Activated CD8-positive, alpha-beta memory T cell treated with anti-CD3 and anti-CD28 coated beads, Interleukin-2, amount 50 U/mL, for 48 hours (primary cell): ENCODE measurements around the gene KCNK15.
"Not testable (repeated sequence)": the region's sequence is repeated elsewhere in the genome, so short reads cannot be mapped to it uniquely, and the experiment has no call there.

Experiments used
- DNase-seq: peaks from one replicate; pipeline ENCODE4 v3.0.0-alpha.2; 2020

KCNK15 gene

DNA sequence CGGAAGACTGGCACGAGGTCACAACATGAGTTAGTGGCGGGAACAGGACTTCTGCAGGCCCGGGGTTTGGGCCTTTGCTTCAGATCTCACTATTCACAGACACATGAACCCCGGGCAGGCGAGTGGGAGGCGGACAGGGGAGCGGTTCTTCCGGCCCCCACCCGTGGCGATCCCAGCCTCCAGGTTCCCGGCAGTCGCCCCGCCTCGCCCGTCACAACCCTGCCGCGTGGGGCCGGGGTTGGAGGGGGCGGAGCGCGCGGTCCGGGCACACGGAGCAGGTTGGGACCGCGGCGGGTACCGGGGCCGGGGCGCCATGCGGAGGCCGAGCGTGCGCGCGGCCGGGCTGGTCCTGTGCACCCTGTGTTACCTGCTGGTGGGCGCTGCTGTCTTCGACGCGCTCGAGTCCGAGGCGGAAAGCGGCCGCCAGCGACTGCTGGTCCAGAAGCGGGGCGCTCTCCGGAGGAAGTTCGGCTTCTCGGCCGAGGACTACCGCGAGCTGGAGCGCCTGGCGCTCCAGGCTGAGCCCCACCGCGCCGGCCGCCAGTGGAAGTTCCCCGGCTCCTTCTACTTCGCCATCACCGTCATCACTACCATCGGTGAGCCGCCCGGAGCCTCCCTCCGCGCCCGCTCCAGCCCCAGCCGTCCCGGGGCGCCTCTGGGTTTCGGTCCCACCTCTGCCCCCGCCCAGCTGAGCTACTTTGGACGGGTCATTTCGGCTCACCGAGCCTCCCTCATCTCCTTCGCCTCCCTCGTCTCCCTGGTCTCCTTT, at the start of gene KCNK15:
Gene KCNK15 (plus strand): TSS at position 268 of the 769 bp plus-strand sequence. CDS start 46 bp downstream, at position 314.
- peak; percentile 70 for DNase-seq

DNA sequence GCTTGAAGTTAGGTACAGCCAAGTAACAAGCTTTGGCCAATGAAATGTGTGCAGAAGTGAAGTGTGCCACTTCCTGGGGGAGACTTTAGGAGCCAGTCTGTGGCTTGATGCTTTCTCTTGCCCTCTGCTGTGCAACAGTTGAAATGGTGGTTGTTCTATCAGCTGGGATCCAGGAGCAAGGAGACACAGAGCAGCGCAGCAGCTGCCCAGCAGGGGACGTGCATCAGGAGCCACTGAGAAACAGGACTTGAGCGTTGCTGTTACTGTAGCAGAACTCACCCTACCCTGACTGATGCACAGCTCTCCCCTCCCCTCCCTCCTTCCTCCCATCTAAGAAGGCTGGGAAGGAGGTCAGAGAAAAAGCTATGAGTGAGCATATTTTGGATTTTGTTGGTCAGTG, 49.4 kb upstream of the KCNK15 start:
- DNase-seq = no peak

DNA sequence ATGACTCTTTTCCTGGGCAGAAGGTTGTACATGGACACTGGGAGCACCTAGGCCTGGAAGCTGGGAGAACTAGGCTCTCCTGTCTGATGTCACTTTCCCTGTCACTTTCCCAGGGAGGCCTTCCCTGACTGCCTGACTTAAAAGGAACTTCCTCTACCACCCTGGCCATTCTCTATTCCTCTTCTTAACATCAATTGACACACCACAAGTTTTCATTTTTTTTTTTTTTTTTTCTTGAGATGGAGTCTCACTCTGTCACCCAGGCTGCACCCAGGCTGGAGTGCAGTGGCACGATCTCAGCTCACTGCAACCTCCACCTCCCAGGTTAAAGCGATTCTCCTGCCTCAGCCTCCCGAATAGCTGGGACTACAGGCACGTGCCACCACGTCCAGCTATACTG, 48.6 kb upstream of the KCNK15 start:
- DNase-seq = not testable (repeated sequence)

DNA sequence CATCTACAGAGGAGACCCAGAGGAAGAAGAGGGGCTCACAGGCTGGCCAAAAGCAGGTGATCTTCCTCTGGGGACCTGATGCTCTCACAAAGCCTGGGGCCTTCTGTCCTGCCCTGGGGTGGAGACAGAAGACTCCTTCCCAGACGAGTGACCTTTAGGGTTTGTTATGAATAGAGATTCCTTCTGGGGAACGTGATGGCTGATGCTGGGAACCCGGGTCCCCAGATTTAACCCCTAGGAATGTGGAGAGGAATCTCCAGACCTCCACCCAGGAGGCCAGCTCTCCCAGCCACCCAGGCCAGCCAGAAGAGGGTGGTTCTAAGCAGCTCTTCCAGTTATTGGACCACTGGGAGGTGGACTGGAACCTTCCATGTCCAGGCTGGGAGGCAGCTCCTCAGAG, 47.3 kb upstream of the KCNK15 start:
- DNase-seq = no peak

DNA sequence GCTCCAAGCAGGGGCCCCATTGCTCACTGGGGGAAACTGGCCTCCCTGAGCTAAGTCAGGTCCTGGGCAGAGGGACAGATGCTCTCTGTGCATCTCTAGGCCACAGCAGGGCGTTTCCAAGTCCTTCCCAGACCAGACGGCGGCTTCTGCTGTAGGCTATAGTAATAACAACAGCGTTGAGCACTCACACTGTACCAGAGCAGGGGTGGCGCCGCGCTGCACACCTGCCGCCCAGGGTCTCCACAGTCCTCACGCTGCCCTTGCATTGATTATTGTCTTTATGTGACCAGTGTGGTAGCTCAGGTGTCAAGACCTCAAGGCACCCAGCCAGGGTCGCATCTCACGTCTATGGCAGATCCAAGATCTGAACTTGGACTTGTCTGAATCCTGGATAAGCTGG, 45.4 kb upstream of the KCNK15 start:
- no peak for DNase-seq

DNA sequence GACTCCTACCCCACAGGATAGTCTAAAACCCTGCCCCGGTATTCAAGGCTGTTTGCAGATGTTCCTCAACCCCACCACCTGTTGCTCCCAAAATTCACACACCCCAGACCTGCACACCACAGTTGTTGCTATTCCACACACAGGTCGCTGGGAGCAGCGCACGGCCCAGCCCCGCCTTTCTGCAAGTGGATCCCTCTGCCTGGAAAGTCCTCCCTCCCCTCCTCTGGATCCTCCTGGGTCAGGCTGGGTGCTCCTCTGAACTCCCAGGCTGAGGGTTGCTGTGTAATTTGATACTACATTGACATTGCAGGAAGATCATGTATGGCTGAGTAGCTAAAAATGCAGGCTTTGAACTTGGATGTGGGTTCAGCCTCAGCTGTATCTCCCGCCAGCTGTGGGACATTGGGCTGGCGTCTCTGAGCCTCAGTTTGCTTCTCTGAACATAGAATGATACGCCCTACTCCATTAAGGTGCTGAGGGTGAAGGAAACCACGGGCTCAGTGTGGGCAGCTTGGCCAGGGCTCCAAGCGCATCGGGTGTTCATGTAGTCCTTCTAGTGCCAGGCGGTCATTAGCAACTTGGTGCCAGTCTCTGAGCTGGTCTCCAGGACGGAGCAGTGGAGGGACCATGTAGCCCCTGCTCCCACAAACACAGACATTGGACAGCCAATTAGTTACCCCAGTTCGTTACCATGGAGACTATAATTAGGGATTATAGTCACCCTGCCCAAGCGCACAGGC, 44.4 kb upstream of the KCNK15 start:
- DNase-seq = no peak

DNA sequence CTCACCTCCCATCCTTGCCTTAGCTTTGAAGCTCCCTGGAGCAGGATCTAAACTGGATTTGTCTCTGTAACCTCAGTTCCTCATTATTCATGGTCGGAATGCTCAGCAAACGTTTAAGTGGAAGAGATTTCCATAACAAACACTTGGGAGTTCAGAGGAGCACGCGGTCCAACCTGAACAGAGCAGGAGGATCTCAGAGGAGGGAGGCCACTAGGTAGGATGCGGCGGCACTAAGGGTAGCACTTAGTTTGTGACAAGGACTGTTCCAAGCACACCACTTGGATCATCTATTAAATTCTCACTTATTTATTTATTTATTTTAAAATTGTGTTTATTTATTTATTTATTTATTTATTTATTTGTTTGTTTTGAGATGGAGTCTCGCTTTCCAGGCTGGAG, 43.8 kb upstream of the KCNK15 start:
- no peak for DNase-seq

DNA sequence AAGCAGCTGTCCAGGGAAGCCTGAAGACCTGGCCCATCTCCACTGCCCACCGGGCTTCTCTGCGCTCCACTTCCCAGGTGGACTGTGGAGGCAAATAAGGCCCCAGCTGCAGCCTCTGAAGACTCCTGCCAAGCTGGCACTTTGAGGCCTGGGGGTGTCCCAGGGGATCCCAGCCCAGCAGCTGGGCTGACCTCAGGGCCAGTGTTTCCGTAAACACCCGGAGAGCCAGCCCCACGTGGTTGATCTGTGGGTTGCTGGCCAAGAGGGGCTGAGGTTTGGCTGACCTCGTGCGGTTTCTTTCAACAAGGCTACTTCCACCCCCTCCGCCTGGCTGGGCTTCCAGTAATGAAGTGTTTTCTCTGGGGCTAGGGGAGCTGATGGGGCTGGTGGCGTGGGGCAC, 42.9 kb upstream of the KCNK15 start:
- DNase-seq = no peak

DNA sequence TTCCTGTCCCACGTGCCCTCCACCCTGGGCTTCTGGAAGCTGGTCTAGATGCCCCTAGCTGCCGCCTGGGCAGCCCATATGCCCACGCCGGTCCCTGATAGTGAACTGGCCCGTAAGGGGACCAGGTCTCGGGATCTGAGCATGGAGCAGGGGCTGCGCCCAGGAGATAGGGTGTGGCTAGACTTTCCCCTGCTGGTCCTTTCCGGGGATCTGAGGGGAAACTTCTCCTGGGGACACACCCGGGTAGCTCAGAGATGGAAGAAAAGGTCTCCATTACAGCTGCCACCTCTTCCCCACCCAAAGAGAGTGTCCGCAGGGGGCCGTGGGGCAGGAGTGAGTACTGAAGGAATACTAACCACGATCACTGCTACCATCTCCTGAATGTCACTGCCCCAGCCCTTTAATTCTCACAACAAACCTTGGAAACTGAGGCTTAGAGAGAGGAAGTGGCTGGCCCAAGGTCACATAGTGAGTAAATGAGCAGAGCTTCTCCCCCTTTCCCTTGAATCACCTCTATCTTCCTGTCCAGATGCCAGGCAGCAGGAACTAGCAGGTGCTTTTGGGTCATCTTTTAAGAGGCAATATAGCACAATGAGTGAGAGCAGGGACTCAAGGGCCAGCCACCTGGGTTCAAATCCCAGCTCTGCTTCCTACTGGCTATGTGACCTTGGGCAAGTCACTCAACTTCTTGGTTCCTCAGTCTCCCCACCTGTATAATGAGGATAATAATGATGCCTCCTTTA, 42.3 kb upstream of the KCNK15 start:
- no peak for DNase-seq

DNA sequence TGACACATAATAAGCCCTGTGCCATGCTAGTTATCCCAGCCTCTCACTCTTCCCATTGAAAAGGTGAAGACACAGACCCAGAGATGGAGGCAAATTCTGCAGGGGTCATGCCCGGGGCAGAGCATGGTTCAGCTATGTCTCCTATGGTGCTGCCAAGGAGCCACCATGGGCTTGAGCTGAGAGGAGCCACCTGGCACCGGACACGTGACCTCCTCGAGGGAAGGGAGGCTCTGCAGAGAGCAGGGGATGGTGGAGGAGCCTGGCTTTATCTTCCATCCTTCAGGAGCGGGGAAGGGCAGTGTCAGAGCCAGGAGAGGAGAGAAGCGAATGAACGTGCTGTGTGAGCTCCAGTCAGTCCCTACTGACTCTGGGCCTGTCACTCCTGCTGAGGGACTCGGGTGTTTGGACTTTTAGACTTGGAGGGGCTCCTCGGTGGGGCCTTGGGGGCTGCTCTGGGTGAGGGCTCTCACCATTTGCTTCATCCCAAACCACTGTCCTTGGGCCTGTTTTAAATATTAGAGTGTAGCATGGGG, 41.6 kb upstream of the KCNK15 start:
- no peak for DNase-seq

DNA sequence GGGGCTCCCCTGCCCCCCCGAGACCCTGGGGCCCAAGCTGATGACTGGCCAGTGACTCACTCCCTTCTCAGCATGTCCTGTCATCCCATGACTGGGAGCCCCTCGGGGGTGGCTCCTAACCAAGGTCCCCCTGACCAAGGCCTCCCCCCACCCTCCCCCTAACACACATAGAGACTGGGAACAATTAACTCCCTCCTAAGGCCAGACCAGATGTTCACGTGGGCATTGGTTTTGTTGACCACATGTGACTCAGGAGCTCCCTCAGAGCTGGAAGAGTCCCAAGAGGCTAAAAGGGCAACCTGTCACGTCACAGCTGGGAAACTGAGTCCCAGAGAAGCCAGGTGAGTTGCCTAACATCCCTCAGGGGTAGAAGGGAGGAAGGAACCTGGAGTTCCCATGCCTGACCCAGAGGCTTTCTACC, 41.1 kb upstream of the KCNK15 start:
- no peak for DNase-seq

DNA sequence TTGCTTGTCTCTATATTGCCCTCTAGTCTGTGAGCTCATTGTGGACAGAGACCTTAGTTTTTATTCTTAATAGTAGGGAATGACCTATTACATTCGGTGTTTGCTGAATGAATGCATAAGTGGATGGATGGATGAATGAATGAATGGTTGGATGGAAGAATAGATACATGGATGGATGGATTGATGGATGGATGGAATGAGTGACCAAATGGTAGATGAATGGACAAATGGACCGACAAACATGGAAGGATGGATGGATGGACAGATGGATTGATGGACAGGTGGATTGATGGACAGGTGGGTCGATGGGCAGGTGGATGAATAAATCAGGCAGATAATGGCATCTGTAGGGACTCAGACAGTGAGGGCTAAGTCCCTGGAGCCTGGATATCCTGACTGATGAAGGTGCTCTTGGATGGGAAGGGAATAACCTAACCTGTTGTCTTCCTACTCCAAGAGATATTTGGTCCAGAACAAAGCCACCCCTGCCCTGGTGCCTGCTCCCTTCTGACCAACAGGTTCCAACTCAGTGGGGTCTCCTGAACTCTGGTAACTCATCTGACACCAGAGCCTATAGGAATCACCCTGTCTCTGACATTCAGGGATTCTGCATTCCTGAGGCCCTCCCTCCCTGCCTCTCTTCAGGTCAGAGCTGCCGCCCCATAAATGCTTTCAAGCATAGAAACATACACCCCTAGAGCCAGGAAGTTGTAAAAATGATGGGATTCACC, 40.1 kb upstream of the KCNK15 start:
- no peak for DNase-seq

DNA sequence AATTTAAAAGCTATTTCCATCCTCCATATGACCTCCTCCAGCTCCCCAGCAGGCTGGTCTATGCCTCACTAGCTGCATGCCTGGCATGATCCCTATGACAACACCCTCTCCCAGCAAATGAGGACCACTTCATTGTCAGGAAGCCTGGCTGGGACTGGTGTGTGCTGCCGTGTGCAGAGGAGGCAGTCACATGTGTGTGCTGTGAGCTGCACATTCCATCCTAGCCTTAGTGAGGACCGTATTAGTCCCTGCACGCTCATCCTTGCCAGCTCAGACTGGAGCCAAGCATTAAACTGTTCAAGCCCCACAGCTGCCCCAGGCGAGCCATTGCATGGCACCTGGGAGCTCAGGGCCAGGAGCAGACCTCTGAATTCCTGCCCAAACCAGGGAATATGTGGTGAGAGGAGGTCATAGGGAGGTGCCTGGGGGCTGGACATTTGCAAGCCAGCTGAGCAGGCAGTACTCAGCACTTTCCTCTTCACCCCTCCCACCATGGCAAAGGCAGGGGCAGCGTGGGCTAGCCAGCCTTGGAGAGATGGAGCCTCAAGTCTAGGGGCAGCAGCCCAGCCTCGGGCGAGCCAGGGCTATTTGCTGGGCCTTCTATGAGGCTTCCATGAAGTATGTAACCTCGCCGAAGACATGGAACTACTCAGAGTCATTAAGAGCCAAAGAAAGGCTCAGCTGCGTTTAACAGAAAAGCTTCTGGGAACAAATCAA, 39.2 kb upstream of the KCNK15 start:
- DNase-seq = no peak

DNA sequence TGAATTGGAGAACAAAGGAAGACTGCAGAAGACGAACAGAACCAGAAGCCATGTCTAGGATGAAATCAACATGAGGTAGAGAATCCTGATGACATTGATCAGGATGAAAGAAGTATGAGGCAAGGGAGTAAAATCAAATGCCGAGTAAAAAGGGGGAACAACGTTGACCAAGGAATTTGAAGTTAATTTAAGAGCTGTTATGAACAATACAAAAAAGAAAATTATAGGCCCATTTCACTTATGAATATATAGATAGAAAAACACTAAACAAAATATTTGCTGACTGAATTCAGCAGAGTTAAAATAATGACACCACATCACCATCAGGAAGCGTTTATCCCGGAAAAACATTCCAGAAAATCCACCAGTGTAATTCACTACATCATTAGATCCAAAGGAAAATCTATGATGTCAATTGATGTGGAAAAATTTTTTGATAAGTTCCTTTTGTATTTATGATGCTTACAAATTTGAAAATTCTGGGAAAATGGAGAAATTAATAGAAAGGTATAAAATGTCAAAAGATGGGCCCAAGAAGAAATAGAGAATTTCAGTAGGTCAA, 38.6 kb upstream of the KCNK15 start:
- no peak for DNase-seq

DNA sequence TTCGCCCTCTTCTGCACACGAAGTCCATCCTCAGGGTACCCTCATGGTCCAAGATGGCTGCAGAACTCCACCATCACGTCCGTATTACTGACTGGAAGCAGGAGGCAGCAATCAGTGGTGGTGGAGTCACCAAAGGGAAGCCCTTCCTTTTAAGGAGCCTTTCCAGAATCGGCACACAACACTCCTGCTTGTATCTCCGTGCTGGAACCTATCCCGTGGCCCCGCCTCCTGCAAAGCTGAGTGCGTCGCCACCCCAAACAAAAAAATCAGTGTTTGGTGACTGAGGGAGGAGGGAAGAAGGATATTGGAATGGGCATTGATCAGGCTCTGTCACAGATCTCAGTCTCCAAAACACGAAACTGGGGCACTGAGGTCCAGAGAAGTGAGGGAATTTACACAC, 36.3 kb upstream of the KCNK15 start:
- no peak for DNase-seq

DNA sequence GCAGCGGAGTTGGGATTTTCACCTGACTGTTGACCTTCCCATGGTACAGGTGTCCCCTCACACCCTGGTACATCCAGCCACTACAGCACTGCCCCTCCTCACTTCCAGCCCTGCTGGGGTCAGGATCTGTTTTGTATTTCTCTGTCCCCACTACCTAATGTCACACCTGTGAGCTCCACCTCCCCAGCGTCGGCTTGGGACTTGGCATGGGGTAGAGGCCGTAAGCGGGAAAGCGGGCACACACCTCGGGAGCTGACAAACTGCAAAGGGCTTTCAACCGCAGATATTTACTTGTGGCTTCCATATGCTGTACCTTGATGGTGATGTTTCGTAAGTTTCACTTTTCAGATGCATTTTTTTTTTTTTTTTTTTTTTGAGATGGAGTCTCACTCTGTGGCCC, 35.9 kb upstream of the KCNK15 start:
- DNase-seq = no peak

DNA sequence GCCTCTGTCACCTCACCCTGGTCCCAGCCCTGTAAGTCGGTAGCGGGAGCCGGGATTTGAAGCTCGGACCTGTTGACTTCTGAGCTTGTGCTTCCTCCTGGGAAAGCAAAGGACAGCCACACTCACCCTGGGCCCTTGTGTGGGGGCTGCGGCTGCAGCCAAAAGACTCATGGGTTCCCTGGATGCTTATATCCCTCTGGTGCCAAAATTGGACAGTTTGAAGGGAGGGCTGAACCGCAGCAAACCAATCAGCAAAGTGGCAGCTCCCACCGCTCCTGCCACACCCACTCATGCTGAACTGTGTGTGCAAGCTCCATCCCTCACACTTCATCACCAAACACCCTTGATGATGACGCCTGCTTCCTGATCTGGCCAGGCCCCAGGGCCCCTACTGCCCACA, 34.4 kb upstream of the KCNK15 start:
- no peak for DNase-seq

DNA sequence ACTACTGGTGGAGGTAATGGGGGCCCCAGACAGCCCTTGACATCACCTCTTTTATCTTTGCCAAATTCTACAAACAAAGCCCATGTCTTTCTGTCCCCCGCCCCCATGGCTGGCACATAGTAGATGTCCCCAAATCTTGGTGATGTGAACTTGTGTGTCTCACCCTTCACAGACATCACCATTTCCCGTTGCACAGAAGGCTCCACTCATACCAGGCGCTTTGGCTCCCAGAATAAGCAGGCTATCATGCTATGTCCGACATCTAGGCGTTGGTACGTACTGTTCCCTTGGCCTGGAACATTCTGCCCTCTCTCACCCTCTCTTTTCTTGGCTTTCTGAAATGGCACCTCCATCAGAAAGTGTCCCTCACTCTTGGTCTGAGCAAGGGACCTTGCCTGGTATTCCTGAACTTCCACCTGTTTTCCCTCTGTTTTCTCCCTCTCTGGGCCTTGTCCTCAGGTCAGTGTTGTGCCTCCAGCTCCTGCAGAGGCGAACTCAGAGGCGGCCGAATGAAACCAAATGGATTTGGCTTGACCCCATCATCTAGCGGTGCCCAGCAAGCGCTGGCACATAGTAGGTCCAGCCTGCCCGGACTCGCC, 31.5 kb upstream of the KCNK15 start:
- DNase-seq = no peak

DNA sequence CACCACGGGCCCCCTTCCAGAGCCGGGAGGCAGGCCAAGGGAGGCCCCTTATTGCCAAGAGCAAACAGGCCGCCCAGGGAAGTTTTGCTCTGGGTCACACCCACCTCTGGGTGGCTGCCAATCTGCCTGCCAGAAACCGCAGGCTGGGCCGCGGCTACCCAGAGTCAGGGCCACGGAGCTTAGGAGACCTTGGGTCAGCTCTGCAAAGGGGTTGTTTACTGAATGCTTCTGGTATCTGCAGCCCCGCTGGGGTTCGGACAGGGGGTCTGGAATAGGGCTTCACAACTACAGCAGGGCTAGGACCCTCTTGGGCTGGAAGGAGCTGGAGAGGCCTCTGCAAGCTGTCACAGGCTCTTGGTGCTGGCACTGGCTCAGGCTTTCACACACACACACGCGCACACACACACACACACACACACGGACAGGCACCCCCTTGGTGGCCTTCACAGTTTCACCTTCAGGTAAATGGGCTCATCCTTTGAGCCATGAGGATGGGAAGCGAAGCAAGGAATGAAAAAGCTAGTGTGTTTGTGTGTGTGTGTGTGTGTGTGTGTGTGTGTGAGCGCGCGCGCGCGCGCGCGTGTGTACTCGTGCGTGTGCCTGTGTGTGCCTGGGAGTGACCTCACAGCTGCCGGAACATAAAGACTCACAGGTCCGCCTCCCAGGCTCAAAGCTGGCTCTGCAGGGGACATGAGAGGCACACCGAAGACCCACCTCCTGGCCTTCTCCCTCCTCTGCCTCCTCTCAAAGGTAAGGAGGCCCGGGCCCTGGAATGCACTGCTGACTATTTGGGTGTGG, 30.8 kb upstream of the KCNK15 start, which contains the start of gene CCN5:
Gene CCN5 (plus strand): TSS at position 669 of the 798 bp plus-strand sequence. CDS start 22 bp downstream, at position 691.
- DNase-seq = no peak
